ENCODE measurements around the gene AFAP1L1.

The AFAP1L1 gene

DNA sequence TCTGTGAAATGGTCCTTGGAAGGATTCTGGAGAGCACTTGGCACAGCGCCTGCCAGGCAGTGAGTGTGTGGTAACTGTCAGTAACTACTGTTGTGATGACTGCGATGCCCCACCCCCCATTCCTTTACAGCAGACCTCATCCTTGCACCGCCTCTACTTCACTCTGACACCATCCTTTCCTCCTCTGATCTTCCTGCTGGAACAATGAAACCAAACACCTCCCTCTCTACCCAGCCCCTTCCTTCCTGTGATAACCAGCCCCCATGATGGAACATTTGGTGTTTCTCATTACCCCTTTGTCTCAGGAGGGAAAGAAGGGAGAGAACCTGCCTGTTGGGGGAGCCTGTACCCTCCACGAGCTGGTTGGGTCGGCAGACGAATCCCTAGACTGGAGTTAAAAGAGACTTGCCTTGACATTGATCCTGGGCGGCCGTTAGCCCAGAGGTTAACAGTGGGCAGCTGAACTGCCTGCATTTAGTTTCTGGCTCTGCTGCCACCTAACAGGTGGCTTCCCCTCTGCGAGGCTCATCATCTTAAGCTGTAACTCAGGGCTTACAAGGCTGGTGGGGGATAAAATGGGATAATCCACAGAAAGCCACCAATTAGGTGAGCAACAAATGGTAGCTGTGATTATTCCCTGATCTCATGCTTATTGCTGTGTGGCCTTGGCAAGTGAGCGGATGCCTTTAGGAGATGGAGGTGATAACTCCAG, 39.4 kb downstream of the AFAP1L1 start:
- no peak for DNase-seq (ENCODE audit: extremely low read depth in 1 of 2, low read depth in 1 of 2)

DNA sequence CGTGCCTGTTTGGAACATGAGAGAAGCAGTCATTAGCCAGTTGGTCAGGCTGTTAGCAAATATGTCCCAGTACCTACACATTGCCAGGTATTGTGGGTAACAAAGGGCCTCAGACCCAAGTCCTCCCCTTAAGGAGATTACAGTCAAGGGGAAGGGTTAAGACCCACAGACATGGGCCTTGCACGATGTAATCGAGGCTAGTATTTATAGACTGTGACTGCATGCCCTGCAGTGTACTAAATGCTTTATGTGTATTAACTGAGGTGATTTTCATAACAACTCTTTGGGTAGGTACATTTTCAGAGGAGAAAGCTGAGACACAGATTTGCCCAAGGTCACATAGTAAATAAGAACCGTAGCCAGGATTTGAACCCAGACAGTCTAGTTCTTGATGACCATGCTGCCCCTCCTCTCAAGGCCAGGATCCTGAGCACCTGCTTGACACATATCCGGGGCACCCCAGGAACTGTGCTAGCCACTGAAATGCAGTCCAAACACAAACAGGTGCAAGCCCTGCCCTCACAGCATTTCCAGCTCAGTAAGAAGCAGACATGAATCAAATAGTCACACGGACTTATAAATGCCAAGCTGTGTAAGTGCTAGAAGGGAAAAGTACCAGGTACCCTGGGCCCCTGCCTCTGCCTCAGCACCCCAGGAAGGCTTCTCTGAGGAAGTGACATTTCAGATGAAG, 41.6 kb downstream of the AFAP1L1 start:
- no peak for DNase-seq (ENCODE audit: extremely low read depth in 1 of 2, low read depth in 1 of 2)

GRCh38 chr5:149314571-149315111, 43.0 kb downstream of the AFAP1L1 start:
- DNase-seq (ENCODE audit: extremely low read depth in 1 of 2, low read depth in 1 of 2), result no peak

DNA sequence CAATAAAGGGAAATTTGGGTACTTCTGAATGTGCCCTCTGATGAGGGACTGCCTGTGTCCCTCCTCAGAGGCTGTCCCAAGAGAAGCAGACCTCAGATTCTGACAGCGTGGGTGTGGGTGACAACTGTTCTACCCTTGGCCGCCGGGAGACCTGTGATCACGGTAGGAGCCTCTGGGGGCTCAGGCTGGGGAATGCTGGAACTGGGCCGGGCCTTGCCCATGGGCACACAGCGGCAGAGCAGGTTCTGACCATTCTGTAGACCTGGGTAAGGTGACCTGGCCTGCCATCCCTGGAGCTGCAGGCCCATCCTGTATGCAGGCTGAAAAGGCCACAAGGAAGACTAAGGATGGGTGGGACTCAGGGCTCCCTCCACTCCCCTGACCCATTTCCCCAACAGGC, 44.1 kb downstream of the AFAP1L1 start:
- no peak for DNase-seq (ENCODE audit: extremely low read depth in 1 of 2, low read depth in 1 of 2)

- DNase-seq (ENCODE audit: extremely low read depth in 1 of 2, low read depth in 1 of 2), result no peak
Observed at GRCh38 chr5:149317281-149318048, 45.8 kb downstream of the AFAP1L1 start.

DNA sequence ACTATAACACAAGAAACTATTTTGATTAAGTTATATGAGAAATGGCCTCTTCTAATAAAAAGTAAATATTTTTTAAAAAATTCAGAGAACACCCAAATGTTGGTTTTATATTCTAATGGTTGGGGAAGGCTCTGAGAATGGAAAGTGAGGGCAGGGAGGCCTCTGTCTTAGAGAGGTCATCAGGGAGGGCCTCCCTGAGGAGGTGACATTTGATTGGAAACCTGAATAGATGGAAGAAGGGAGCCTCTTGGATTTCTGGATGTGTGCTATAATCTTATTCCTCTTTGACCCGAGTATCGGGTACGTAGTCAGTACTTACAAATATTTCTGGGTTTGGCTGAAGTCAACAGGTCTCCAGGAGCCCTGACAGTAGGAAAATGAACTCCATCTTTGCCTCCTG, 47.5 kb downstream of the AFAP1L1 start:
- DNase-seq (ENCODE audit: extremely low read depth in 1 of 2, low read depth in 1 of 2), result no peak

- DNase-seq (ENCODE audit: extremely low read depth in 1 of 2, low read depth in 1 of 2), result no peak
Observed at GRCh38 chr5:149320791-149321330, 49.2 kb downstream of the AFAP1L1 start.

DNA sequence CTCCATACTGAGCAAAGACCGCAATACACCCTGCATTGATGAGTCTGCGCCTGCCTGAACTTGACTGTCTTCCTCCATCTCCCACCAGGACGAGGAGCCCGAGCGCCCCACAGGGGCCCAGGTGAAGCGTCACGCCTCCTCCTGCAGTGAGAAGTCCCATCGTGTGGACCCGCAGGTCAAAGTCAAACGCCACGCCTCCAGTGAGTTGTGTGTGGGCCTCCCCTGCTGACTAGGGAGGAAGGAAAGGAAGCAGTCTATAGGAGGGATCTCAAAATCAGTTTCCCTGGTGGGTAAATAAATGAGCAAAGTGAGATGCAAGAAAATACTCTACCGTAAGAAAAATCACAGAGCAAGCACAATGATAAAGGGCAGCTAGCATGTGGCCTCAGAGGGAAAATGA, 50.9 kb downstream of the AFAP1L1 start:
- no peak for DNase-seq (ENCODE audit: extremely low read depth in 1 of 2, low read depth in 1 of 2)

GRCh38 chr5:149323210-149323609, 51.6 kb downstream of the AFAP1L1 start:
- DNase-seq (ENCODE audit: extremely low read depth in 1 of 2, low read depth in 1 of 2), result no peak

DNA sequence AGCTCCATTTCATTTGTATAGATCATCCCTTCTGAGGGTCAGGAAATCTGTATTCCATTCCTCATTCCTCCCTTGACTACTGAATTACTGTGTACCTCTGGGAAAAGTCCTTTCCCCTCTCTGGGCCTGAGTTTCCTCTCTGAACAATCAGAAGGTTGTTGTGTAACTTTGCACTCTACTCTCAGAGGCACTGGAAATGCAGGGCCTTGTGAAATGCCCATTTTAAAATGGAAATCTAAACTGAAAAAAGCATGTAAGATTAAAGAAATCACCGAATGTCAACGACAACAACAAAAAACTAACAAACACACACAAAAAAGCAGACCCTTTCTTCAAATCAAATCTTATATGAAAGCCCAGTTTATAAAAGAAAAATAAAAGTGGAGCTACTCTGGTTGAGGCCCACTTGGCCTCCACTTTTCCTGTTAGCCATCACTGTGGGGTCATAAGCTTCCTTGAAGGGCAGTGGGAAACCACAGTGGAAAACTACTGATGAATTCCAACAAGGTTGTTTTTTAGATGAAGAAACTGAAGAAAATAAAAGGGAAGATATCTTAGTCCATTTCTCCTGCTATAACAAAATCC, 52.1 kb downstream of the AFAP1L1 start:
- no peak for DNase-seq (ENCODE audit: extremely low read depth in 1 of 2, low read depth in 1 of 2)

DNA sequence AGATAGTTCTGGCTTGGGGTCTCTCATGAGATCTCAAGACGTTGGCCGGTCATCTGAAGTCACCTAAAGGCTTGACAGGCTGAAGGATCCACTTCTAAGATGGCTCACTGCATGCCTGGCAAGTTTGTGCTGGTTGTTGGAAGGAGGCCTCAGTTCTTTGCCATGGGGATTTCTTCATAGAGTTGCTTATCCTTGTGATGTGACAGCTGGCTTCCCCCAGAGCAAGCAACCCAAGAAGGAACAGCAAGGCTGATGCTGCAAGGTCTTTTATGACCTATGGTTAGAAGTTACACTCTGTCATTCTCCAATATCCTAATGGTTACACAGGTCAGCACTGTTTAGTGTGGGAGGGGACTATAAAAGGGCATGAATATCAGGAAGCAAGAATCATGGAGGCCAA, 53.0 kb downstream of the AFAP1L1 start:
- DNase-seq (ENCODE audit: extremely low read depth in 1 of 2, low read depth in 1 of 2), result no peak

GRCh38 chr5:149325166-149325735, 53.6 kb downstream of the AFAP1L1 start:
- DNase-seq (ENCODE audit: extremely low read depth in 1 of 2, low read depth in 1 of 2), result no peak

DNA sequence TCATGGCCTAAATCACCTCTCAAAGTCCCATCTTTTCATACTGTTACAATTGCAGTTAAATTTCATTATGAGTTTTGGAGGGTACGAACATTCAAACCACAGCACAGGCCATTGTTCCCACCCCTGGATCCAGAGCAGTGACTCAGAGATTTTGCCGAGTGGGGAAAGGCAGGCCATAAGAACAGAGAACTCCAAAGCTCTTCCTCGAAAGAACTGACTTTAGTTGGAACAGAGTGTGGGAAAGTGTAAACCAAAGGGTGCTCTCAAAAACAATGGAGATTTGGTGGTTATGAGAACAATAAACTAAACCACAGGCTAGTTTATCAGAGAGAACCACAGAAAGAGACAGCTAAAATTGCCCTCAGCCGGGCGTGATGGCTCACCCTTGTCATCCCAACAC, 54.2 kb downstream of the AFAP1L1 start:
- DNase-seq (ENCODE audit: extremely low read depth in 1 of 2, low read depth in 1 of 2), result no peak

DNA sequence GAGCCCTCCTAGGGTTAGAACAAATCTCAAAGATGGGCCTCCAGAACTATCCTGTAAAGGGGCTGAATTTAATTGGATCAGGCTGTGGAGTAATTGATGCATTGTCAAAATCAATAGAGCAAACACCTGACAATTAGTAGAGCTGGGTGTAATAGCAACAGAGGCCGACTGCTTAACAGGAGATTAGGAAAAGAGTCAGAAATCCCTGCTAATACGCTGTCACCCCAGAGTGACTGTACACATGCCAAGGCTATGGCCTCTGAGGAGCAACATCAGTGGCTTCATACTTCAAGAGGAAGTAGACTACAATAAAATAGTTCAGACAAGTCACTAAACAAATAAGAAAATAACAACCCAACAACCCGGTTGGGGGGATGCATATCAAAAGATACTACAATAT, 55.0 kb downstream of the AFAP1L1 start:
- DNase-seq (ENCODE audit: extremely low read depth in 1 of 2, low read depth in 1 of 2), result no peak

GRCh38 chr5:149328177-149328576, 56.5 kb downstream of the AFAP1L1 start:
- no peak for DNase-seq (ENCODE audit: extremely low read depth in 1 of 2, low read depth in 1 of 2)

GRCh38 chr5:149333711-149334443, 62.2 kb downstream of the AFAP1L1 start:
- DNase-seq (ENCODE audit: extremely low read depth in 1 of 2, low read depth in 1 of 2), result no peak

GRCh38 chr5:149337736-149338135, 66.1 kb downstream of the AFAP1L1 start:
- no peak for DNase-seq (ENCODE audit: extremely low read depth in 1 of 2, low read depth in 1 of 2)

DNA sequence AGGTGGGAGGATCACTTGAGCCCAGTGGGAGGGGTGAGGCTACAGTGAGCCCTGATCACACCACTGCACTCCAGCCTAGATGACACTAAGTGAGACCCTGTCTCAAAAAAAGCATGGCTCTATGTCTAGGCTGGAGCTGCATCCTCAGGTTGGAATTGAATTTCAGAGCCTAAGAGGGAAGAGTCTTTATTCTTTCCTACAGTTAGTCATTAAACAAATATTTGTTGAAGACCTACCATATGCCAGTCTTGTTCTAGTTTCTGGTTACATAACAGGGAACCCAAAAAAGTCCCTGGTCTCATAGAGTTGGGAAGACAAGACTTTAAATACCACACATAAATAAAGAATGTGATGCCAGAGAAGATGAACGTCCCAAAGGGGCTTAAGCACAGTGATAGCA, 66.7 kb downstream of the AFAP1L1 start:
- DNase-seq (ENCODE audit: extremely low read depth in 1 of 2, low read depth in 1 of 2), result no peak

- DNase-seq (ENCODE audit: extremely low read depth in 1 of 2, low read depth in 1 of 2), result no peak
Observed at GRCh38 chr5:149340920-149341319, 69.3 kb downstream of the AFAP1L1 start.

- no peak for DNase-seq (ENCODE audit: extremely low read depth in 1 of 2, low read depth in 1 of 2)
Observed at GRCh38 chr5:149341876-149342275, 70.2 kb downstream of the AFAP1L1 start.

Data from stimulated activated CD8-positive, alpha-beta memory T cell treated with anti-CD3 and anti-CD28 coated beads, Interleukin-7, amount 100 ng/mL, for 48 hours (primary cell).